Lower leg skin (tissue), 3 donors: Measurements from ENCODE around the gene SIGLEC1.

ENCODE experiments used
- CTCF ChIP-seq, 3 donors: fragments of 450-650 bp; IDR thresholded peaks; one replicate each; pipeline ENCODE4 v1.5.1; 2016; ENCODE audit warnings: antibody characterized with exemption in 3 of 3, mild to moderate bottlenecking in 3 of 3, moderate library complexity in 2 of 3
- POLR2A ChIP-seq, 2 donors: fragments of 450-650 bp; IDR thresholded peaks; one replicate each; pipeline ENCODE4 v1.6.1; 2016 to 2017; ENCODE audit warnings: antibody characterized with exemption in 2 of 2, mild to moderate bottlenecking in 1 of 2, moderate library complexity in 1 of 2

DNA sequence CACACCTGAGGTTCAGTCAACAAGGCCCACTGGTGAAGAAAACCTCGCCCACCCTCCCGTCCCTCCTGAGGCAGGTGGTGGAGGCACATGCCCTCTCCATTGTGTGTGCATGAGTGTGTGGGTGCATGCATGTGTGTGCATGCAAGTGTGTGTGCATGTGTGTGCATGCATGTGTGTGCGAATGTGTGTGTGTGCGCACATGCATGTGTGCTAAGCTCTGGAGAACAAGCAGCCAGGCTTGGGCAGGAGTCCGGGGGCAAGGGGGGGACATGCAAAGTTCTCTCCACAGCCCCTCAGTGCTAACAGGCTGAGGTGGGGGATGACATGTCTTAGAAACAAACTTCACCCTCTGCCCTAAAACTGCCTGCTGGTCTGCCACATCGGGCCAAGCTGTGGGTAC, 17.0 kb upstream of the SIGLEC1 start:
- no peak for TF ChIP-seq POLR2A (IDR thresholded peaks at IDR 0.05)
- TF ChIP-seq CTCF (IDR thresholded peaks at IDR 0.05), result no peak
